ENCODE data around the gene CMSS1. TPM values are rescaled to one million over a fixed set of nuclear protein-coding genes. Genes with fewer than 3 reads are reported as not detected.

The CMSS1 gene
- total RNA-seq, result 100 to 1,000 TPM in 1 of 2 experiments, 10 to 100 TPM in 1; 95.8 to 106 TPM

GRCh38 chr3:99817437-99818240, at the start of gene CMSS1:
Gene CMSS1 (plus strand): TSS chr3:99817862.
- intact Hi-C loops (cut with micrococcal nuclease), result loop anchor here (1.0 to 2.0 kb wide), 6 partner anchors 59 to 1295 kb away; partner anchors contain the start of genes CLDND1, DCBLD2, LNP1 and TBC1D23
- no peaks in the 10 kb centered on the region for H3K27me3 Mint-ChIP-seq (ENCODE audit: low read depth)

GRCh38 chr3:99768126-99768525, 49.5 kb upstream of the CMSS1 start:
- no peaks in the 10 kb centered on the region for H3K27me3 Mint-ChIP-seq (ENCODE audit: low read depth)
- CTCF ChIA-PET, result interaction anchor here (0.6 to 0.7 kb wide), 2 partner anchors 143 to 262 kb away, joined by 3 read pairs; no protein-coding TSS in a partner anchor
- H3K9me3 Mint-ChIP-seq, result no peaks in the 10 kb centered on the region
- DNase-seq, result no peak
- intact Hi-C loops (cut with micrococcal nuclease), result no loop called here
- no peak overlapping the region for H3K4me3 Mint-ChIP-seq
- H3K27ac Mint-ChIP-seq, result no peak overlapping the region
- no peaks in the 10 kb centered on the region for H3K36me3 Mint-ChIP-seq (ENCODE audit: low read depth)
- no peaks in the 10 kb centered on the region for H3K4me1 Mint-ChIP-seq (ENCODE audit: low read depth)

More at GRCh38 chr3:99817437-99818240, at the start of gene CMSS1:
- Mint-ChIP-seq H3K9me3 (no peaks in the 10 kb centered on the region), H3K4me1 (ENCODE audit: low read depth) (peaks cover 39% of the 10 kb centered on the region), H3K4me3 (peak within 1 kb of the TSS; percentile 98), H3K36me3 (ENCODE audit: low read depth) (peaks cover 12% of the 10 kb centered on the region), H3K27ac (peak within 1 kb of the TSS; percentile 98)
- CTCF ChIA-PET, result interaction anchor here (0.7 to 1.3 kb wide), 6 partner anchors 9 to 440 kb away, joined by 3 to 8 read pairs (median 4); no protein-coding TSS in a partner anchor
- peak; percentile 95 for DNase-seq

GRCh38 chr3:99768808-99769501, 48.7 kb upstream of the CMSS1 start:
- CTCF ChIA-PET, result no interaction called here
- Mint-ChIP-seq H3K4me1 (ENCODE audit: low read depth) (no peaks in the 10 kb centered on the region), H3K9me3 (no peaks in the 10 kb centered on the region)

GRCh38 chr3:99772171-99772570, 45.5 kb upstream of the CMSS1 start:
- intact Hi-C loops (cut with micrococcal nuclease), result no loop called here
- H3K27ac Mint-ChIP-seq, result no peak overlapping the region
- H3K9me3 Mint-ChIP-seq, result no peaks in the 10 kb centered on the region
- H3K27me3 Mint-ChIP-seq (ENCODE audit: low read depth), result peaks cover 3% of the 10 kb centered on the region
- CTCF ChIA-PET, result no interaction called here
- no peaks in the 10 kb centered on the region for H3K36me3 Mint-ChIP-seq (ENCODE audit: low read depth)
- peaks cover 2% of the 10 kb centered on the region for H3K4me1 Mint-ChIP-seq (ENCODE audit: low read depth)
- H3K4me3 Mint-ChIP-seq, result no peak overlapping the region
- DNase-seq, result no peak

More at GRCh38 chr3:99768808-99769501, 48.7 kb upstream of the CMSS1 start:
- no peak for DNase-seq
- H3K4me3 Mint-ChIP-seq, result no peak overlapping the region
- intact Hi-C loops (cut with micrococcal nuclease), result no loop called here
- H3K27me3 Mint-ChIP-seq (ENCODE audit: low read depth), result no peaks in the 10 kb centered on the region
- no peaks in the 10 kb centered on the region for H3K36me3 Mint-ChIP-seq (ENCODE audit: low read depth)
- H3K27ac Mint-ChIP-seq, result no peak overlapping the region

GRCh38 chr3:99772671-99773070, 45.0 kb upstream of the CMSS1 start:
- Mint-ChIP-seq H3K4me3 (no peak overlapping the region), H3K27me3 (ENCODE audit: low read depth) (peaks cover 4% of the 10 kb centered on the region), H3K9me3 (no peaks in the 10 kb centered on the region), H3K36me3 (ENCODE audit: low read depth) (no peaks in the 10 kb centered on the region), H3K4me1 (ENCODE audit: low read depth) (peaks cover 2% of the 10 kb centered on the region), H3K27ac (no peak overlapping the region)
- CTCF ChIA-PET, result no interaction called here
- DNase-seq, result no peak
- intact Hi-C loops (cut with micrococcal nuclease), result no loop called here

- CTCF ChIA-PET, result no interaction called here
- no peaks in the 10 kb centered on the region for H3K36me3 Mint-ChIP-seq (ENCODE audit: low read depth)
- no peak overlapping the region for H3K4me3 Mint-ChIP-seq
- H3K9me3 Mint-ChIP-seq, result no peaks in the 10 kb centered on the region
- intact Hi-C loops (cut with micrococcal nuclease), result no loop called here
- no peak overlapping the region for H3K27ac Mint-ChIP-seq
- peaks cover 2% of the 10 kb centered on the region for H3K4me1 Mint-ChIP-seq (ENCODE audit: low read depth)
- H3K27me3 Mint-ChIP-seq (ENCODE audit: low read depth), result peaks cover 10% of the 10 kb centered on the region
- DNase-seq, result peak; percentile 23
Observed at GRCh38 chr3:99774467-99774866, 43.2 kb upstream of the CMSS1 start.

- DNase-seq, result no peak
- CTCF ChIA-PET, result no interaction called here
- no peaks in the 10 kb centered on the region for H3K36me3 Mint-ChIP-seq (ENCODE audit: low read depth)
- intact Hi-C loops (cut with micrococcal nuclease), result no loop called here
- H3K4me3 Mint-ChIP-seq, result no peak overlapping the region
- no peak overlapping the region for H3K27ac Mint-ChIP-seq
- H3K9me3 Mint-ChIP-seq, result no peaks in the 10 kb centered on the region
- peaks cover 12% of the 10 kb centered on the region for H3K27me3 Mint-ChIP-seq (ENCODE audit: low read depth)
- peaks cover 6% of the 10 kb centered on the region for H3K4me1 Mint-ChIP-seq (ENCODE audit: low read depth)
Observed at GRCh38 chr3:99776516-99777209, 41.0 kb upstream of the CMSS1 start.

- Mint-ChIP-seq H3K36me3 (ENCODE audit: low read depth) (no peaks in the 10 kb centered on the region), H3K4me1 (ENCODE audit: low read depth) (peaks cover 6% of the 10 kb centered on the region), H3K9me3 (no peaks in the 10 kb centered on the region), H3K27me3 (ENCODE audit: low read depth) (peaks cover 14% of the 10 kb centered on the region), H3K27ac (no peak overlapping the region), H3K4me3 (no peak overlapping the region)
- intact Hi-C loops (cut with micrococcal nuclease), result no loop called here
- DNase-seq, result no peak
- CTCF ChIA-PET, result interaction anchor here (0.7 kb wide), 1 partner anchor 23 kb away, joined by 3 read pairs; no protein-coding TSS in a partner anchor
Observed at GRCh38 chr3:99777210-99777549, 40.5 kb upstream of the CMSS1 start.

GRCh38 chr3:99777708-99778107, 40.0 kb upstream of the CMSS1 start:
- Mint-ChIP-seq H3K4me1 (ENCODE audit: low read depth) (peaks cover 6% of the 10 kb centered on the region), H3K4me3 (no peak overlapping the region), H3K9me3 (no peaks in the 10 kb centered on the region), H3K27ac (no peak overlapping the region), H3K36me3 (ENCODE audit: low read depth) (no peaks in the 10 kb centered on the region), H3K27me3 (ENCODE audit: low read depth) (peaks cover 14% of the 10 kb centered on the region)
- no peak for DNase-seq
- intact Hi-C loops (cut with micrococcal nuclease), result no loop called here
- CTCF ChIA-PET, result interaction anchor here (0.7 kb wide), 1 partner anchor 23 kb away, joined by 3 read pairs; no protein-coding TSS in a partner anchor

- H3K27me3 Mint-ChIP-seq (ENCODE audit: low read depth), result peaks cover 18% of the 10 kb centered on the region
- H3K27ac Mint-ChIP-seq, result no peak overlapping the region
- H3K9me3 Mint-ChIP-seq, result no peaks in the 10 kb centered on the region
- peaks cover 5% of the 10 kb centered on the region for H3K4me1 Mint-ChIP-seq (ENCODE audit: low read depth)
- CTCF ChIA-PET, result no interaction called here
- intact Hi-C loops (cut with micrococcal nuclease), result no loop called here
- DNase-seq, result no peak
- no peak overlapping the region for H3K4me3 Mint-ChIP-seq
- no peaks in the 10 kb centered on the region for H3K36me3 Mint-ChIP-seq (ENCODE audit: low read depth)
Observed at GRCh38 chr3:99780749-99781148, 36.9 kb upstream of the CMSS1 start.

- H3K27me3 Mint-ChIP-seq (ENCODE audit: low read depth), result peaks cover 18% of the 10 kb centered on the region
- H3K36me3 Mint-ChIP-seq (ENCODE audit: low read depth), result no peaks in the 10 kb centered on the region
- intact Hi-C loops (cut with micrococcal nuclease), result no loop called here
- no peak for DNase-seq
- no peak overlapping the region for H3K4me3 Mint-ChIP-seq
- peaks cover 5% of the 10 kb centered on the region for H3K4me1 Mint-ChIP-seq (ENCODE audit: low read depth)
- H3K27ac Mint-ChIP-seq, result no peak overlapping the region
- CTCF ChIA-PET, result no interaction called here
- H3K9me3 Mint-ChIP-seq, result no peaks in the 10 kb centered on the region
Observed at GRCh38 chr3:99781761-99782160, 35.9 kb upstream of the CMSS1 start.

GRCh38 chr3:99783011-99783573, 34.6 kb upstream of the CMSS1 start:
- DNase-seq, result no peak
- H3K27ac Mint-ChIP-seq, result no peak overlapping the region
- no peak overlapping the region for H3K4me3 Mint-ChIP-seq
- no peaks in the 10 kb centered on the region for H3K9me3 Mint-ChIP-seq
- H3K36me3 Mint-ChIP-seq (ENCODE audit: low read depth), result no peaks in the 10 kb centered on the region
- CTCF ChIA-PET, result interaction anchor here (0.6 kb wide), 1 partner anchor 97 kb away, joined by 3 read pairs; no protein-coding TSS in a partner anchor
- H3K27me3 Mint-ChIP-seq (ENCODE audit: low read depth), result peaks cover 12% of the 10 kb centered on the region
- H3K4me1 Mint-ChIP-seq (ENCODE audit: low read depth), result peaks cover 5% of the 10 kb centered on the region
- intact Hi-C loops (cut with micrococcal nuclease), result no loop called here

Measured in activated naive CD4-positive, alpha-beta T cell treated with anti-CD3 and anti-CD28 coated beads for 36 hours (primary cell).